ENCODE data around the gene KLHDC4. TPM values are rescaled to one million over a fixed set of nuclear protein-coding genes. Genes with fewer than 3 reads are reported as not detected.

Gene KLHDC4
- total RNA-seq, 1 experiment from 2014 or later: 76.2 TPM

GRCh38 chr16:87667443-87667842 is 98.3 kb downstream of the KLHDC4 start:
- Histone ChIP-seq H2BK120ac (ENCODE audit: low read depth, low read length, poor library complexity, severe bottlenecking) (no peak overlapping the region), H3K56ac (ENCODE audit: insufficient read length, low read depth, low read length) (no peak overlapping the region), H4K91ac (ENCODE audit: insufficient read length, low read depth, low read length) (no peak overlapping the region), H2AK5ac (ENCODE audit: insufficient read length, low read length) (no peak overlapping the region), H4K5ac (ENCODE audit: insufficient read length, low read depth, low read length) (no peak overlapping the region), H2BK15ac (ENCODE audit: low read depth, low read length) (no peak overlapping the region), H3K27ac (ENCODE audit: insufficient read length, low read depth, low read length) (no peak overlapping the region), H4K8ac (replicated peaks; ENCODE audit: insufficient read length, low read depth, low read length) (no peak overlapping the region), H3K18ac (ENCODE audit: insufficient read length, low read depth, low read length) (no peak overlapping the region), H3K14ac (ENCODE audit: insufficient read depth, low read length) (no peak overlapping the region; the same call in 1 of the 2 replicates), H3K23me2 (ENCODE audit: insufficient read length, low read depth, low read length, poor library complexity, severe bottlenecking) (no peaks in the 10 kb centered on the region), H2AFZ (ENCODE audit: low read length) (no peak overlapping the region), H2BK12ac (ENCODE audit: insufficient read length, low read depth, low read length) (no peak overlapping the region), H2BK20ac (ENCODE audit: low read depth, low read length, poor library complexity, severe bottlenecking) (no peak overlapping the region), H3K9me3 (ENCODE audit: control insufficient read depth, low read depth, low read length) (no peaks in the 10 kb centered on the region), H3K4me2 (ENCODE audit: insufficient read depth, insufficient read length, low read length) (no peak overlapping the region), H3T11ph (ENCODE audit: low read length) (no peak overlapping the region), H3K4ac (ENCODE audit: low read depth, low read length) (no peak overlapping the region), H2BK5ac (ENCODE audit: insufficient read length, low read length) (no peak overlapping the region), H3K79me1 (ENCODE audit: insufficient read depth, low read depth, low read length, poor library complexity, severe bottlenecking) (no peaks in the 10 kb centered on the region), H4K20me1 (ENCODE audit: control insufficient read depth, insufficient read depth, insufficient read length) (no peaks in the 10 kb centered on the region), H3K4me1 (ENCODE audit: insufficient read depth, low read length) (no peaks in the 10 kb centered on the region), H3K27me3 (ENCODE audit: insufficient read depth, low read length) (no peaks in the 10 kb centered on the region), H3K9ac (ENCODE audit: extremely low read depth, insufficient read length, low read length) (no peak overlapping the region), H3K23ac (ENCODE audit: insufficient read length, low read depth, low read length) (no peak overlapping the region), H3K79me2 (ENCODE audit: insufficient read depth, low read length) (no peaks in the 10 kb centered on the region)
- no CpG with 5 or more reads among the region's 7 CpGs for WGBS (ENCODE audit: extremely low coverage, insufficient read length, low lambda C conversion rate)
- Mint-ChIP-seq H3K4me1 (peaks cover 5 to 17% of the 10 kb centered on the region in 2 experiments; a peak in 3 of 4 replicates), H3K9me3 (no peaks in the 10 kb centered on the region), H3K27me3 (ENCODE audit: low read depth) (no peaks in the 10 kb centered on the region), H3K36me3 (ENCODE audit: insufficient read depth in 1 of 3, low read depth in 3 of 3) (no peaks in the 10 kb centered on the region), H3K27ac (peak overlapping the region in 2 of 3 experiments; percentile 14 to 21; a peak in 1 of 7 replicates), H3K4me3 (no peak overlapping the region)
- DNase-seq: no peak
- TF ChIP-seq CTCF (conservative IDR thresholded peaks at IDR 0.05): no peak

Measured in H9 (cell line).